GM12872 (cell line): Measurements from ENCODE around the gene TAF11L2.
"Not testable (repeated sequence)": the region's sequence is repeated elsewhere in the genome, so short reads cannot be mapped to it uniquely, and the experiment has no call there.

Source experiments
- CTCF ChIP-seq: IDR thresholded peaks from 3 replicates; pipeline ENCODE4 v1.5.1; 2011; ENCODE audit warnings: low read depth, mild to moderate bottlenecking, low read length, moderate library complexity; ENCODE audit not compliant: insufficient read depth

Gene TAF11L2

GRCh38 chr5:17497931-17498330 is at the start of gene TAF11L2:
TSS of gene TAF11L2 (plus strand) at chr5:17498231.
- TF ChIP-seq CTCF = not testable (repeated sequence)

- TF ChIP-seq CTCF = no peak
These were observed 49.2 kb upstream of the TAF11L2 start for GRCh38 chr5:17448877-17449276.

DNA sequence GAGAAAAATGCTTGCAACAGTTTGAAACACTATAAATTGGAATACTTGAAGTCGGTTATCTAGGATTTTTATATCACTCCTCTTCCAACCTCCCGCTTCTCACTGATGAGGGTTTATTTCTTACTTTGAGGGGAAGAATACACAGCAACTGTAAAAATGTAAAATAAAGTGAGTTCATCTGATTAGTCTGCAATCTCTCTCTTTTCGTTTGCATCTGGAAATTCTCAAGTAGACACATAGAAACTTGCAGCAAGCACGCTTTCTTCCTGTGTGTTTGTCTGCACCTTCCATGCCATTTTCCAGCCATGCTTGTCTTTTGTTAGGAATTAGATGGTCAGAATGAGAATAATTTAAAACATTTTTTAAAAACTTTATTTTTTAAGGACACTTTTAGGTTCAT is 45.1 kb upstream of the TAF11L2 start:
- no peak for TF ChIP-seq CTCF

- TF ChIP-seq CTCF = no peak
These were observed 42.1 kb upstream of the TAF11L2 start for GRCh38 chr5:17455942-17456341.

DNA sequence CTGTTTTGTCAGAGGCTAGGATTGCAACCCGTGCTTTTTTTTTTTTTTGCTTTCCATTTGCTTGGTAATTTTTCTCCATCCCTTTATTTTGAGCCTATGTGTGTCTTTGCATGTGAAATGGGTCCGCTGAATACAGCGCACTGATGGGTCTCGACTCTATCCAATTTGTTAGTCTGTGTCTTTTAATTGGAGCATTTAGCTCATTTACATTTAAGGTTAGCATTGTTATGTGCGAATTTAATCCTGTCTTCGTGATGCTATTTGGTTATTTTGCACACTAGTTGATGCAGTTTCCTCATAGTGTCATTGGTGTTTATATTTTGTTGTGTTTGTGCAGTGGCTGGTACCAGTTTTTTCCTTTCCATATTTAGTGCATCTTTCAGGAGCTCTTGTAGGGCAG is 36.2 kb upstream of the TAF11L2 start:
- TF ChIP-seq CTCF = no peak

GRCh38 chr5:17463653-17464052 is 34.4 kb upstream of the TAF11L2 start:
- no peak for TF ChIP-seq CTCF

DNA sequence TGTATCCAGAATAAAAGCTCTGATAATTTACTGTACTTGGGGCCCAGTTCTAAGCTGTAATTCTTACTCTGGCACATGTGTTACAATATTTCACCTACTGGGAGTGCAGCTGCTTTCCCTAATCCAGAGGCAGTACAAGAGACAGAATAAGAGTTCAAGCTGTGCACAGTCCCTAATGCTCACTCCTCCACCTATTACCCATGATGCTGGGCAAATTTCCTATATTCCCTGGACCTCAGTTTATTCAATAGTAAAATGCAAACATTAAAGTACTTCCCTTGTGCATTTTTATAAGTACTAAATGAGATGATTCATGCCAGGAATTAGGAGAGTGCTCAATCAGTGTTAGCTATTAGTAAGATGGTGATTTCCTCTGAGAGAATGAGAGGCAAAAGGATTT is 28.0 kb upstream of the TAF11L2 start:
- TF ChIP-seq CTCF = no peak

DNA sequence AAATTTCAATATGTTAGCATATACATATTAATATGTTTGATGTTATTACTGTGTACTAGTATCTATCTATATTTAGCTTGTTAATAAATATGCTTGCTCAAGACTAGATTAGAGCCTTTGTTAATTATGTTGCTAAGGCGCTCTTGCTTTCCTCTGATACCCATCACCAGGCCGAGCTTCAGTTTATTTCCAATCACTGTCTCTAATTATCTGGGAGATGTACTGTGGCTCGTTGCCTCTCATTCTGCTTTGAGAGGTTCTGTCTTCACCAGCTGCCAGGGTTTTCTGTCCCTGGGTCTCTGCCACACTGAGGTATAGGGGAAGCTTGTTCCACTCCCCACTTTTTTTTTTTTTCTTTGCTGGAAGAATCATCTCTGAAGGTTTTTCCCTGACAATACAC is 21.0 kb upstream of the TAF11L2 start:
- TF ChIP-seq CTCF = no peak
